DND-41 (cell line): Measurements from ENCODE around the gene CNNM2.
"Not testable (repeated sequence)": the region's sequence is repeated elsewhere in the genome, so short reads cannot be mapped to it uniquely, and the experiment has no call there.

Experiments
- ATAC-seq: fragments of 200-7000 bp; cut with Tn5 transposase; 3 replicates; pipeline ENCODE4 v1.9.1; 2021; ENCODE audit warnings: low read depth; ENCODE audit not compliant: insufficient read depth
- DNase-seq: peaks from one replicate; pipeline ENCODE4 v3.0.0-alpha.2; 2020
- H2AFZ ChIP-seq: 2 replicates; pipeline ENCODE4 v1.6.0; 2012; ENCODE audit warnings: low read depth, low read length
- H3K27ac ChIP-seq: 2 replicates; pipeline ENCODE4 v1.5.1; 2012; ENCODE audit warnings: low read length, inconsistent platforms
- H3K27me3 ChIP-seq: fragments of 200-600 bp; sonication (generic); 2 replicates; pipeline ENCODE4 v1.6.0; 2012; ENCODE audit warnings: low read length, mild to moderate bottlenecking, inconsistent platforms; ENCODE audit not compliant: insufficient read depth, poor library complexity
- H3K36me3 ChIP-seq: 2 replicates; pipeline ENCODE4 v1.5.1; 2012; ENCODE audit warnings: low read length, inconsistent platforms; ENCODE audit not compliant: insufficient read depth
- H3K4me1 ChIP-seq: 2 replicates; pipeline ENCODE4 v1.5.1; 2012; ENCODE audit warnings: mild to moderate bottlenecking, low read length; ENCODE audit not compliant: insufficient read depth
- H3K4me2 ChIP-seq: 2 replicates; pipeline ENCODE4 v1.6.0; 2012; ENCODE audit warnings: mild to moderate bottlenecking, moderate library complexity, low read length, inconsistent platforms; ENCODE audit not compliant: insufficient read depth
- H3K4me3 ChIP-seq, 2 experiments: fragments of 200-600 bp in 1 of 2; shearing (Covaris generic) in 1 of 2; 2 replicates each; pipeline ENCODE4 v1.5.1; 2012 to 2016; ENCODE audit warnings: inconsistent platforms in 2 of 2, low read length in 2 of 2, mild to moderate bottlenecking in 2 of 2, low read depth in 1 of 2, moderate library complexity in 1 of 2
- H3K79me2 ChIP-seq: 2 replicates; pipeline ENCODE4 v1.6.0; 2012; ENCODE audit warnings: low read length, inconsistent platforms; ENCODE audit not compliant: insufficient read depth
- H3K9ac ChIP-seq: 2 replicates; pipeline ENCODE4 v1.6.0; 2012; ENCODE audit warnings: low read depth, mild to moderate bottlenecking, inconsistent platforms, low read length, moderate library complexity
- H3K9me3 ChIP-seq: 2 replicates; pipeline ENCODE4 v1.5.1; 2012; ENCODE audit warnings: low read length, moderate library complexity, mild to moderate bottlenecking, inconsistent platforms; ENCODE audit not compliant: insufficient read depth, severe bottlenecking
- H4K20me1 ChIP-seq: 2 replicates; pipeline ENCODE4 v1.6.0; 2012; ENCODE audit warnings: low read length; ENCODE audit not compliant: insufficient read depth
- CTCF ChIP-seq: IDR thresholded peaks from 2 replicates; pipeline ENCODE4 v1.5.1; 2012; ENCODE audit warnings: borderline replicate concordance, low read length, moderate library complexity, mild to moderate bottlenecking; ENCODE audit not compliant: poor library complexity, severe bottlenecking; ENCODE audit errors: extremely low read depth
- EZH2 ChIP-seq: IDR thresholded peaks from 3 replicates; pipeline ENCODE4 v1.6.1; 2012; ENCODE audit warnings: borderline replicate concordance, low read depth, mild to moderate bottlenecking, moderate library complexity, low read length, inconsistent platforms; ENCODE audit not compliant: severe bottlenecking

The CNNM2 gene

DNA sequence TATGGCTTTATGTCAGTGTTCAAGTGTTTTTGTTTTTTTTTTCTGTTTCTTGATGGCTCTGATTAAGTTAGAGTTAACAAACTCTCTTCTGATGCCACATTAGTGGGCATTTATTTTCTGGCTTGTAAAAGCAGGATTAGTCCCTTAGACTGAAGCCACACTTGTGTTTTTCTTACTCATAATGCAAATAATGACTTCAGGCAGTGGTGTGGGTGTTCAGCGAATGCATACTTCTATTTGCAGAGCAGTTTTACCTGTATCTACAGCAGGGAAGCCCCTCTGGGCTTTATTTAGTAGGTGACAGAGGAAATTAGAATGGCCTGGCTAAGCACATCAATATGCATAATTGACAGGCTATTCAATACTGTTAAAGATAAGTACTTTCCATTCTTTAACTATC is 79.9 kb downstream of the CNNM2 start:
- Histone ChIP-seq H2AFZ (no peak overlapping the region), H3K4me1 (no peaks in the 10 kb centered on the region), H4K20me1 (no peaks in the 10 kb centered on the region), H3K36me3 (no peaks in the 10 kb centered on the region), H3K9ac (no peak overlapping the region), H3K79me2 (no peaks in the 10 kb centered on the region), H3K27ac (no peak overlapping the region), H3K27me3 (no peaks in the 10 kb centered on the region), H3K9me3 (no peaks in the 10 kb centered on the region), H3K4me3 (no peak overlapping the region), H3K4me2 (no peak overlapping the region)
- TF ChIP-seq CTCF = no peak
- no peak for TF ChIP-seq EZH2
- DNase-seq (no peak), ATAC-seq (no peak)

- no peak overlapping the region for H3K27ac ChIP-seq
- no peak overlapping the region for H3K4me3 ChIP-seq
- no peaks in the 10 kb centered on the region for H3K9me3 ChIP-seq
- H3K4me1 ChIP-seq = no peaks in the 10 kb centered on the region
- no peak overlapping the region for H3K9ac ChIP-seq
- no peak overlapping the region for H2AFZ ChIP-seq
- no peaks in the 10 kb centered on the region for H3K27me3 ChIP-seq
- H4K20me1 ChIP-seq = no peaks in the 10 kb centered on the region
- no peak for DNase-seq
- no peaks in the 10 kb centered on the region for H3K79me2 ChIP-seq
- ATAC-seq = no peak
- no peaks in the 10 kb centered on the region for H3K36me3 ChIP-seq
- TF ChIP-seq CTCF = no peak
- no peak for TF ChIP-seq EZH2
- no peak overlapping the region for H3K4me2 ChIP-seq
Observed at GRCh38 chr10:102998399-102998907, 80.4 kb downstream of the CNNM2 start.

DNA sequence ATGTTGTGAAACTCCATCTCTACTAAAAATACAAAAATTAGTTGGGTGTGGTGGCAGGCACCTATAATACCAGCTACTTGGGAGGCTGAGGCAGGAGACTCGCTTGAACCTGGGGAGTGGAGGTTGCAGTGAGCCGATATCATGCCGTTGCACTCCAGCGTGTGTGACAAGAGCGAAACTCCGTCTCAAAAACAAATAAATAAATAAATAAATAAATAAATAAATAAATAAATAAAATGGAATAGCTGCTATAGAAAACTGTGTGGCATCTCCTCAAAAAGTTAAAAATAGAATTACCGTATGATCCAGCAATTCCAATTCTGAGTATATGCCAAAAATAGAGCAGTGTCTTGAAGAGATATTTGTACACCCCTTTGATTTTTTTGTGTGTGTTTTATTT is 82.0 kb downstream of the CNNM2 start:
- H4K20me1 ChIP-seq, H3K27ac ChIP-seq, H3K9me3 ChIP-seq, ATAC-seq, H3K9ac ChIP-seq, H2AFZ ChIP-seq, DNase-seq, H3K4me1 ChIP-seq, H3K79me2 ChIP-seq, H3K4me2 ChIP-seq, H3K4me3 ChIP-seq, H3K27me3 ChIP-seq, H3K36me3 ChIP-seq: not testable (repeated sequence)

DNA sequence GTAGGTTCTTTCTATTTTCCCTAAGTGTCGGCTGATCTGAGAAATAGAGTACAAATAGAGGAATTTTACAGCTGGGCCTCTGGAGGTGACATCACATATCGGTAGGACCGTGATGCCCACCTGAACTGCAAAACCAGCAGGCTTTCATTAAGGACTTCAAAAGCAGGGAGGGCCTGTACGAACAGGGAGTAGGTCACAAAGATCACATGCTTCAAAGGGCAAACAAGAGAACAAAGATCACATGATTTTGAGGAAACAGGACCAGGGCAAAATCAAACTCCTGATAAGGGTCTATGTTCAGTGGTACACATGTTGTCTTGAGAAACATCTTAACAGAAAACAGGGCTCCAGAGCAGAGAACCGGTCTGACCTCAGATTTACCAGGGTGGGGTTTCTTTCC is 88.9 kb downstream of the CNNM2 start:
- no peak overlapping the region for H2AFZ ChIP-seq
- H3K4me3 ChIP-seq = no peak overlapping the region
- H3K79me2 ChIP-seq = no peaks in the 10 kb centered on the region
- H3K4me2 ChIP-seq = no peak overlapping the region
- H3K4me1 ChIP-seq = no peaks in the 10 kb centered on the region
- TF ChIP-seq CTCF (no peak), EZH2 (no peak)
- ATAC-seq (no peak), DNase-seq (no peak)
- H3K27me3 ChIP-seq = no peaks in the 10 kb centered on the region
- H3K9ac ChIP-seq = no peak overlapping the region
- H3K36me3 ChIP-seq = no peaks in the 10 kb centered on the region
- H4K20me1 ChIP-seq = no peaks in the 10 kb centered on the region
- H3K27ac ChIP-seq = no peak overlapping the region
- H3K9me3 ChIP-seq = peaks cover 5% of the 10 kb centered on the region
